GM12878 (cell line): ENCODE results near the gene SYPL1. TPM values are rescaled to one million over a fixed set of nuclear protein-coding genes. Genes with fewer than 3 reads are reported as not detected.

ENCODE experiments used
- ATAC-seq: fragments of 200-7000 bp; cut with Tn5 transposase; 3 replicates; pipeline ENCODE4 v1.9.1; 2020; ENCODE audit warnings: mild to moderate bottlenecking, moderate library complexity
- BruUV-seq: library from RNA; stranded (reverse); fragments of 400-500 nt; replicated peaks from 2 replicates; lab custom pipeline; 2021; lab: Mats Ljungman, UMichigan
- CTCF ChIA-PET: fragments of 300-600 bp; sonication (Branson Sonifier 250); formaldehyde crosslinking; extraction: SDS; loops from one replicate; lab custom pipeline; 2021; ENCODE audit warnings: inconsistent platforms; lab: Yijun Ruan, JAX
- POLR2A ChIA-PET: fragments of 350-600 bp; formaldehyde crosslinking; extraction: SDS; loops from one replicate; lab custom pipeline; 2021; ENCODE audit warnings: inconsistent platforms; lab: Charles Lee
- RAD21 ChIA-PET: fragments of 300-600 bp; sonication (Branson Sonifier 250); formaldehyde crosslinking; loops from one replicate; lab custom pipeline; 2023; ENCODE audit warnings: antibody characterized with exemption; ENCODE audit not compliant: unreplicated experiment; lab: Charles Lee
- SMC1A ChIA-PET: fragments of 300-600 bp; sonication (Branson Sonifier 250); formaldehyde crosslinking; loops from one replicate; lab custom pipeline; 2023; ENCODE audit not compliant: unreplicated experiment, uncharacterized antibody; lab: Charles Lee
- DNase-seq: peaks from one replicate; pipeline ENCODE4 v3.0.0-alpha.2; 2011; ENCODE audit warnings: low read depth, low spot score
- FAIRE-seq: peaks from 3 replicates; lab custom pipeline; 2011; peaks lifted over from hg19 to GRCh38; lab: Jason Lieb, UNC
- H2AFZ ChIP-seq: 2 replicates; pipeline ENCODE4 v1.6.0; 2011; ENCODE audit warnings: low read depth, low read length, control low read depth; ENCODE audit not compliant: control insufficient read depth
- H3K27ac ChIP-seq: 2 replicates; pipeline ENCODE4 v1.5.1; 2011; ENCODE audit warnings: control low read depth; ENCODE audit not compliant: control insufficient read depth, insufficient read depth
- H3K27me3 ChIP-seq, 2 experiments: replicated peaks in 1 of 2; 2 replicates each; pipeline versions ENCODE4 v1.6.0 to v1.6.1; 2011; ENCODE audit warnings: low read length in 1 of 2; ENCODE audit not compliant: control insufficient read depth in 2 of 2, insufficient read depth in 2 of 2
- H3K36me3 ChIP-seq, 2 experiments: 2 replicates each; pipeline ENCODE4 v1.5.1; 2011; ENCODE audit warnings: low read length in 1 of 2; ENCODE audit not compliant: control insufficient read depth in 2 of 2, insufficient read depth in 2 of 2
- H3K4me1 ChIP-seq: 2 replicates; pipeline ENCODE4 v1.6.1; 2011; ENCODE audit warnings: mild to moderate bottlenecking, low read length, moderate library complexity, mixed read lengths; ENCODE audit not compliant: control insufficient read depth, insufficient read depth
- H3K4me2 ChIP-seq: 2 replicates; pipeline ENCODE4 v1.6.0; 2011; ENCODE audit warnings: control low read depth; ENCODE audit not compliant: control insufficient read depth, insufficient read depth
- H3K4me3 ChIP-seq: fragments of 200-600 bp; sonication (generic); 2 replicates; pipeline ENCODE4 v1.5.1; 2016
- H3K79me2 ChIP-seq: 2 replicates; pipeline ENCODE4 v1.6.0; 2011; ENCODE audit warnings: low read length; ENCODE audit not compliant: control insufficient read depth, insufficient read depth
- H3K9ac ChIP-seq: 2 replicates; pipeline ENCODE4 v1.8.0; 2011; ENCODE audit warnings: low read length, control low read depth, mixed read lengths; ENCODE audit not compliant: control insufficient read depth, insufficient read depth
- H3K9me3 ChIP-seq: replicated peaks from 3 replicates; pipeline ENCODE4 v1.5.1; 2011; ENCODE audit warnings: mild to moderate bottlenecking, low read length; ENCODE audit not compliant: control insufficient read depth, insufficient read depth
- H4K20me1 ChIP-seq: 2 replicates; pipeline ENCODE4 v1.6.0; 2011; ENCODE audit not compliant: control insufficient read depth, insufficient read depth
- EED ChIP-seq: sonication (generic); IDR thresholded peaks from 2 replicates; pipeline ENCODE4 v1.6.1; 2016; ENCODE audit warnings: antibody characterized with exemption, low read depth
- MYC ChIP-seq: IDR thresholded peaks from 2 replicates; pipeline ENCODE4 v1.6.1; 2011; ENCODE audit warnings: mild to moderate bottlenecking, low read length, moderate library complexity, inconsistent platforms; ENCODE audit not compliant: insufficient read depth, insufficient replicate concordance, insufficient read length, severe bottlenecking
- NRF1 ChIP-seq: conservative IDR thresholded peaks from 2 replicates; pipeline ENCODE4 v1.6.1; 2011; ENCODE audit warnings: mild to moderate bottlenecking, low read depth, low read length, improper control_type of control experiment
- RAD51 ChIP-seq: fragments of 450-650 bp; IDR thresholded peaks from 2 replicates; pipeline ENCODE4 v1.6.1; 2016; ENCODE audit warnings: moderate library complexity, mild to moderate bottlenecking, inconsistent platforms
- SUPT20H ChIP-seq: IDR thresholded peaks from 2 replicates; pipeline ENCODE4 v1.6.1; 2011; ENCODE audit warnings: low read depth, mild to moderate bottlenecking, low read length, moderate library complexity, borderline replicate concordance; ENCODE audit not compliant: control insufficient read depth
- WGBS: methylation state at CpG from one replicate; pipeline ENCODE4 v1.1.6; 2016; ENCODE audit warnings: low lambda C conversion rate; ENCODE audit not compliant: insufficient replicate concordance, insufficient coverage; ENCODE audit errors: missing lambda C conversion rate; 5-methylcytosine and 5-hydroxymethylcytosine counted together
- in situ Hi-C: fragments of 300-500 bp; cut with MboI; formaldehyde crosslinking; loops from 9 replicates; pipeline ENCODE4 v1.14.3; 2018; ENCODE audit warnings: mixed read lengths
- intact Hi-C: fragments of 100-400 bp; cut with micrococcal nuclease; formaldehyde crosslinking; loops from one replicate; pipeline ENCODE4 v1.14.2; 2022; ENCODE audit not compliant: unreplicated experiment
- polyA plus RNA-seq, 11 experiments: library from polyadenylated mRNA; depleted of rRNA in 4 of 11; unstranded in 6 of 11; stranded (reverse) in 5 of 11; fragments of >200 nt; fragmentation: Nextera tagmentation in 4 of 11; fragmentation: Illumina TruSeq in 1 of 11; extraction: Ambion mirVana in 4 of 11; extraction: Trizol in 1 of 11; gene quantifications; 1 replicate in 1 of 11; 2 replicates in 10 of 11; pipeline versions ENCODE4 v1.2.1 to v1.2.3, GENCODE V29; 2011 to 2016; ENCODE audit warnings: inconsistent platforms in 2 of 11, missing spikeins in 2 of 11, low read depth in 1 of 11
- total RNA-seq, 4 experiments: library from RNA; depleted of rRNA in 3 of 4; stranded (reverse); fragments of >200 nt in 3 of 4; fragmentation: Illumina TruSeq in 1 of 4; extraction: Trizol in 1 of 4; gene quantifications; 2 replicates each; pipeline versions ENCODE4 v1.2.1 to v1.2.3, GENCODE V29; 2013 to 2021

Gene SYPL1
- total and polyA plus RNA-seq, 10 of the 15 experiments (the other 5 are each of a cell fraction or from before 2014, with no cell fraction given) = 34.5 to 177 (median 87.3) TPM

GRCh38 chr7:106064316-106064715 is 47.8 kb downstream of the SYPL1 start (continued):
- no peak for TF ChIP-seq NRF1
- no peak for TF ChIP-seq MYC
- TF ChIP-seq, all 136 proteins: peak for 0

GRCh38 chr7:106063692-106064091 is 48.4 kb downstream of the SYPL1 start:
- Histone ChIP-seq H3K27me3 (no peaks in the 10 kb centered on the region), H3K79me2 (no peaks in the 10 kb centered on the region), H3K4me3 (no peak overlapping the region), H2AFZ (no peak overlapping the region), H3K9ac (no peak overlapping the region), H3K36me3 (no peaks in the 10 kb centered on the region), H3K4me1 (peaks cover 61% of the 10 kb centered on the region), H3K4me2 (no peak overlapping the region), H3K9me3 (peaks cover 18% of the 10 kb centered on the region; the same call in 2 of the 3 replicates), H4K20me1 (no peaks in the 10 kb centered on the region), H3K27ac (no peak overlapping the region)
- DNase-seq (no peak), ATAC-seq (no peak), FAIRE-seq (no peak)
- ChIA-PET SMC1A (interaction anchor here (0.9 to 1.1 kb wide), 2 partner anchors 8 to 19 kb away, joined by 3 to 4 read pairs; no protein-coding TSS in a partner anchor), RAD21 (no interaction called here), POLR2A (interaction anchor here (0.5 kb wide), 1 partner anchor 29 kb away, joined by 6 read pairs; no protein-coding TSS in a partner anchor), CTCF (interaction anchor here (1.8 kb wide), 1 partner anchor 90 kb away, joined by 5 read pairs; no protein-coding TSS in a partner anchor)
- no TSS peak for BruUV-seq
- intact Hi-C loops = no loop called here
- WGBS = 84% methylated on average over 2 of the region's 2 CpGs
- in situ Hi-C loops = no loop called here
- no peak for TF ChIP-seq SUPT20H

GRCh38 chr7:106063024-106063423 is 49.1 kb downstream of the SYPL1 start:
- H3K9me3 ChIP-seq = peaks cover 18% of the 10 kb centered on the region; the same call in 2 of the 3 replicates
- H3K4me1 ChIP-seq = peaks cover 65% of the 10 kb centered on the region
- FAIRE-seq (no peak), ATAC-seq (no peak), DNase-seq (no peak)
- H3K36me3 ChIP-seq = no peaks in the 10 kb centered on the region
- H3K4me3 ChIP-seq = no peak overlapping the region
- intact Hi-C loops (no loop called here), in situ Hi-C loops (no loop called here)
- SMC1A ChIA-PET = interaction anchor here (0.9 to 1.1 kb wide), 2 partner anchors 9 to 20 kb away, joined by 3 to 4 read pairs; no protein-coding TSS in a partner anchor
- H4K20me1 ChIP-seq = no peaks in the 10 kb centered on the region
- peak overlapping the region; percentile 91 for H3K27ac ChIP-seq
- H3K27me3 ChIP-seq = no peaks in the 10 kb centered on the region
- WGBS = 57% methylated on average over 6 of the region's 6 CpGs
- no peaks in the 10 kb centered on the region for H3K79me2 ChIP-seq
- RAD21 ChIA-PET = no interaction called here
- 0 out of 2 replicates have a peak overlapping the region, but pooled peaks have one; percentile 86 for H3K4me2 ChIP-seq
- POLR2A ChIA-PET = interaction anchor here (0.9 kb wide), 1 partner anchor 29 kb away, joined by 3 read pairs; no protein-coding TSS in a partner anchor
- 0 out of 2 replicates have a peak overlapping the region, but pooled peaks have one; percentile 55 for H2AFZ ChIP-seq
- TF ChIP-seq EED (peak; percentile 6; the same call in 1 of the 2 replicates), RAD51 (no peak)
- TF ChIP-seq, all 136 proteins: peak for 1
- BruUV-seq = no TSS peak
- no peak overlapping the region for H3K9ac ChIP-seq
- CTCF ChIA-PET = interaction anchor here (2.9 kb wide), 1 partner anchor 9 kb away, joined by 11 read pairs; no protein-coding TSS in a partner anchor
